M059J (cell line): ENCODE measurements around the gene GMPPB. TPM values are rescaled to one million over a fixed set of nuclear protein-coding genes. Genes with fewer than 3 reads are reported as not detected.

ENCODE experiments used
- DNase-seq: peaks from one replicate; pipeline ENCODE4 v3.0.0-alpha.2; 2012; ENCODE audit warnings: low read depth
- total RNA-seq: library from RNA; depleted of rRNA; stranded (reverse); fragments of >200 nt; shearing (Covaris generic); gene quantifications from 2 replicates; pipeline ENCODE4 v1.2.3, GENCODE V29; 2014

Gene GMPPB
- total RNA-seq, 1 experiment from 2014 or later = 39.4 TPM

DNA sequence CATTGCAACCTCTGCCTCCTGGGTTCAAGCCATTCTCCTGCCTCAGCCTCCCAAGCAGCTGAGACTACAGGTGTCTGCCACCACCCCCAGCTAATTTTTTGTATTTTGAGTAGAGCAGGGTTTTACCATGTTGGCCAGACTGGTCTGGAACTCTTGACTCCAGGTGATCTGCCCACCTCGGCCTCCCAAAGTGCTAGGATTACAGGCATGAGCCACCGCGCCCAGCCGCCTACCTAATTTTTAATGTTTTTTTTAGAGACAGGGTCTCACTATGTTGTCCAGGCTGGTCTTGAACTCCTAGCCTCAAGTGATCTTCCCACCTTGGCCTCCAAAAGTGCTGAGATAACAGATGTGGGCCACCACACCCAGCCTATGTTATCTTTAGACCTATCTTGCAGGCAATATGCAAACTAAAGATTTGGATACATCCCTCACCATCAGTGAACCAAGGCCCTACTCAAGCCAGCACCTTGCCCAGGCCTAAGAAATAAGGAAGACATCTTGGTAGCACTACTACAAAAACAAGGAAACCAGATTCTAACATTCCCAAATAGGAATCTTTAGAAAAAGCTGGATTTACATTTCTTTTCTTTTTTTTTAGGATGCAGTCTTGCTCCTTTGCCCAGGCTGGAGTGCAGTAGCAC is 6.3 kb upstream of the GMPPB start:
- DNase-seq = no peak

GRCh38 chr3:49727924-49728361 is 4.2 kb upstream of the GMPPB start:
- DNase-seq = no peak

DNA sequence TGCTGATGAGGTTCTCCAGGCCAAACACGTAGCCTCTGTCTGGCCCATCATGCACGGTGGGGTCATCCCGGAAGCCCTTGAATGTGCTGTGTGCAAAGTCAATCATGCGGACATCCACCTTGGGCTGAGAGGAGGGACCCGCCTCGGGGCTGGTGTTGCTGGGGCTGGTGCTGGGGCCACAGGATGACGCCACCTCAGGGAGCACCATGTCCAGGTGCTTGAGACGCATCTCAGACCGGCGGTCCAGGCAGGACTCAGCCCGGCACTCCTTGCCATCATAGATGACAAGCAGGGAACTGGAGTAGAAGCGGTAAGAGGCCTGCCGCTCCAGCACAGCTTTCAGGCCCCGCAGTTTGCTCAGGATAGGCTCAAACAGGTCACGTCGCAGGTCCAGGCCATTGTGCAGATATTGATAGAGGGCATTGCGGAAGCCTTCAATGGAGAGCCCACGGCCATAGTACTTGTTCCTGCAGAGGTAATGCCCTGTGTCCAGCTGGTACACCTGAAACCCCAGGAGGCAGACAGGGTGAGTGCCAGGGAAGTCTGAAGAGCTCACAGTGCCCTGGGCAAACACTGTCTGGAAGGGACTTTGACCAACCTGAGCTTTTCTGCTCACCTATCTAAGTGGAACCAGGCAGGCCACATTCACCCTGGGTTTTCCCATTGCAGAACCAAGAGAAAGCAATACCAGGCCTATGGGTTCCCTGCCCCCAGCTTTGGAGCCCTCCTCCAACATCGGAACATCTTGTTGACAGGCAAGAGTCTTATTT is 3.6 kb upstream of the GMPPB start:
- DNase-seq = no peak

DNA sequence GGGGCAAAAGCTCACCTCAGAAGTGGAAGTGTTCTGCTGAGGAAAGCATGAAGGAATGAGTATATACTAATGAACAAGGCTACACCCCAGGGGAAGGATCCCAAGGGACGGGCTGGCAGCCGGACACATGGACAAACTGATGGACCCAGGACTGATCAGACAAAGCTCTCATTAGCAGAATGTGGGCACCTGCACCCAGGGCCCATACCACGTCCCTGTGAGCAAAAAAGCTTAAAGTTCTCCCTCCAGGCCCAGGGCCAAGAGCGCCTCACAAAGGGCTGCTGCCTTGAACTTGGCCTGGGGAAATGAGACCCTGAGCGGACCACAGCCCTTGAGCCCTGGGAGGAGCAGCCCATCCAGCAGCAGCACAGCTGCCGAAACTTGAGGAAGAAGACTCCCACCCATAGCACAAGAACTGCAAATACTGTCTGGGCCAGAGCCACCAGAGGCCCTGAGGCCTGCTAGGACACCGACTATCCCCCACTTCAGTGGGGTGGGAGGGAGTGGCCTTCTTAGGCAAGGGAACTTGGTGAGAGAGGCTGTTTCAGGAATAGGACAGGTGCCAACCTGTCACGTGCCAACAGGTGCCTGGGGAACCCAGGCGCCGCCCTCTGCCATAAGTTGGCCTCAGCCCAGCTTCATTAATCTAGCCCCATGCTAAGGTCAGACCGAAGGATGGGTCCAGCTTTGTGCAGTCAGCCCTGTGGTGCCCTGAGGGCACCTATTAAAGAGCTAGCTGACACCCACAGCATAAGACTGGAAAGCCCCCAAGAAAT is 2.3 kb upstream of the GMPPB start:
- no peak for DNase-seq

DNA sequence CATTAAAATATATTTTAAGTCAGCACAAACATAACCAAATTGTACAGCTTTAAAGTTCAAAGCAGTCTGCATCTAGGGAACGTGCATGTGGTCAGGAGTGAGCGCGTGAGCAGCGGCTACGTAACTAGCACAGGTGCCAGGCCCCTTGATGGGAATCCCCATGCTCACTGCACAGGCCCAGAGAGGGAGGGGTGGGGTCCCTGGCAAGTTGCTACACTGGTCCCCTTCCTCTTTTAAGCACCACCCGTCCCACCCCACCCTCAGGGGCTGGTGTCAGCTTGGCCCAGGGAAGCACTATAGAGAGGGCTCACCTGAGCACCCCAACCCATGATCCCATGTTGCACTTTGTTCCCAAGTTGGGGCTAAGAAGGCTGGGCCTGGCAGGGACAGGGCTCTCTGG is 835 bp upstream of the GMPPB start:
- no peak for DNase-seq

DNA sequence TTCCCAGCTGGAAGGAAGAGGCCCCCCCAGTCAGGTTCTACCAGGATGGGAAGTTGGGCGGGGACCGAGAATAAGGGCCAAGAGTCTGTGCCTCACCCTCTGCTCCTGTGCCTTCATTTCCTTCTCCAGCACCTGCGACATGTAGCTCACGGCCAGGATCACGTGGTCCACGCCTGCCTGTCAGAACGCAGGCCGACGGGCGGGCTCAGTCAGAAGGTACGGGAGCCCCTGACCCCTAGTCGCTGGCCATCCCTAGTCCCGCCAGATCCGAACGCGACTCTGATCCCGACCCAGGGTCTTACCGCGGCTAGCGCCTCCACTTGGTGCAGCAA is 489 bp downstream of the GMPPB start:
- DNase-seq = peak; percentile 42

GRCh38 chr3:49722896-49723295 is 855 bp downstream of the GMPPB start:
- no peak for DNase-seq

DNA sequence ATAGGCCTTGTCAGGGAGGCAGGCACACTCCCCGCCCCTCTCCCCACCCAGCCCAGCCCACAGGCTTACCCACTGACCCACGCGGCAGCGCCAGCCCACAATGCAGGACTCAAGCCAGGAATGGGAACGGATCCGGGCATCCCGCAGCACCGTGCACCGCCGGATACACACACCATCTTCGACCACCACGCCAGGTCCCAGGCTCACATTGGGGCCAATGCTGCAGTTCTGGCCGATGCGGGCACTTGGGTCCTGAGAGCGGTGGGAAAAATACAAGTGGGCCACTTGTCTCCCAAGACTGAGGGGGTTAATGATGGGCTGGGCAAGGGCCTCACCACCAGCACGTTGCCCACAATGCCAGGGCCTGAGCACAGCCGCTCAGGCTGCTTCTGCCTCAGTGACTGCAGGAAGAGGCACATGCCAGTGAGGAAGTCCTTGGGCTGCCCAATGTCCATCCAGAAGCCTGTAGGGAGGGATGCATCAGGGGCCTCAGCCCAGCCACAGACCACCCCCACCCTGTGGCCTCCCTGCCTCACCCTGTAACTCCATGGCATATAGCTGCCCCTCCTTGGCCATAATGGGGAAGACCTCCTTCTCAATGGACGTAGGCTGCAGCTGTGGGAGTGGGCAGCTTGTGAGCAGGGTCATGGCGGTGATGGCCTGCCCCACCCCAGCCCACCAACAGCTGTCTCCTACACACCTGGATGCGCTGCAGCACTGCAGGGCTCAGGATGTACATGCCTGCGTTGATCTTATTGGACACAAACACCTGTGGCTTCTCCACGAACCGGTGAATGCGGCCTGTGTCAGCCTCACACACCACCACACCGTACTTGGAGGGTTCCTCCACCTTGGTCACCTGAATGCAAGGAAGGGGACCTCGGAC is 1.6 kb downstream of the GMPPB start:
- no peak for DNase-seq

GRCh38 chr3:49721596-49721895 is 2.2 kb downstream of the GMPPB start:
- DNase-seq = no peak

DNA sequence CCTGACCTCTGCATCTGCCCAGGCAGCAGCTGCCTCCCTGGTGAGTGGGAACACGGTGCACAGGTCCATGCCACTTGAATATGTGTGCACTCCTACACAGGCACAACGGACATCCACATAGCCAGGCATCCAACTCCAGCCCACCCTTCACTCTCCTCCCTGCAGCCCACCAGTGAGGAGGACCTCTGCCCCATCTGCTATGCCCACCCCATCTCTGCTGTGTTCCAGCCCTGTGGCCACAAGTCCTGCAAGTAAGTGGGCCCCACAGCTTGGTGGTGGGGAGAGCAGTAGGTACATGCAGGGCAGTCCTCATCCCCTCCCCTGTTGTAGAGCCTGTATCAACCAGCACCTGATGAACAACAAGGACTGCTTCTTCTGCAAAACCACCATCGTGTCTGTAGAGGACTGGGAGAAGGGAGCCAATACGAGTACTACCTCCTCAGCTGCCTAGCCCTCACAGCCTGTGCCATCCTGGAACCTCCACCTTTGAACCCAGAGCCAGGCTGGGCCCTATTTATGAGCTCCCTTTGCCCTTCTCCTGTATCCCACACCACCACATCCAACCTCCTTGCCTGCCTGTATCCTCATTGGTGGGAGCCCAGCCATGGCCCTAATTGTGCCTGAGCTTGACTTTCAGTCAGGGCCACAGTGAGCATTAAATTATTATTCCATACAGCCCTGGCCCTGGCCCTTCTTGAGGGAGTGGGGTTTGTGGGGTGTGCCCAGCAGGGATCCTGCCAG is 2.7 kb downstream of the GMPPB start:
- DNase-seq = no peak

DNA sequence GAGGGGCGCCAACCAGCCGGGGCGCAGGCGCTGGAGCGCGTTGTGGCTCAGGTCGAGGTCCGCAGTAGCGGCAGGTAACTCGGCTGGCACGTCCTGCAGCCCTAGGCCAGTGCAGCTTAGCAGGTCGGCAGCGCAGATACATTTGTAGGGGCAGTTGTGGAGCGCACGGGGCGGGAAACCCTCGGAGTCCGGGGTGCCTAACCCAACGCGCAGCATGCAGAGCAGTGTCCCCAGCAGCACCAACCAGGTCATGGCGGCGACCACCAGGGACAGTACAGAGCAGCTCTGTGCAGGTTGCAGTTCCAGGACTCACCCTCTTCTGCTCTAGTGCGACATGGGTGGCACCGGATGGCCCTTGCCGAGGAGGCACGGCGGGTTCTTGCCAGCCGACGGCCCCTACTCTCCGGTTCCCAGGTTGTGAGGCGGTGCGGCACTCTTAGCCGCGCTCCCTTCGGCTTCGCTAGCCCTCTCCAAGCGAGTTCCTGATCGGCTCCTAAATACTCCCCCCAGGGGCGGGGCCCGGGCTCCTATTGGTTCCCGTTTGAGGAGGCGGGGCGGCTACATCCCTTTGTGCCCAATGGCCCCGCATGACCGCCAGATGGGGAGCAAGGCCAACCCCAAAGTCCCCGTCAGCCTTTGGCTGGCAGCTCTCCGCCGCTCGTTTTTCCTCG is 4.4 kb downstream of the GMPPB start, which contains the start of gene AMIGO3:
AMIGO3 (minus strand) TSS at position 471 of the 671 bp plus-strand sequence; CDS start at position 252, 219 bp downstream.
- DNase-seq = no peak

DNA sequence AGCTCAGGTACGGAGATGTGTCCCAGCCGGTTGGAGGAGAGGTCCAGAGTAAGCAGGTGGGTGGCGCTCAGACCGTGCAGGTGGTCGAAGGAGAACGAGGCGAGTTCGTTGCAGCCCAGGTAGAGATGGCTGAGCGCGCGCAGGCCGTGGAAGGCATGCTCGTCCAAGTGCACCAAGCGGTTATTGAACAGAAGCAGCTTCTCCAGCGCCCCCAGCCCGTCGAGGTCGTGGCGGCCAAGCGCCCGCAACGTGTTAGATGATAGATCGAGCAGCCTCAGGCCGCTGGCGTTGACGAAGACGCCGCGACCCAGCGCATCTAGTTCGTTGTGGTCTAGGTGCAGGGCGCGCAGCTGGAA is 4.9 kb downstream of the GMPPB start:
- no peak for DNase-seq

DNA sequence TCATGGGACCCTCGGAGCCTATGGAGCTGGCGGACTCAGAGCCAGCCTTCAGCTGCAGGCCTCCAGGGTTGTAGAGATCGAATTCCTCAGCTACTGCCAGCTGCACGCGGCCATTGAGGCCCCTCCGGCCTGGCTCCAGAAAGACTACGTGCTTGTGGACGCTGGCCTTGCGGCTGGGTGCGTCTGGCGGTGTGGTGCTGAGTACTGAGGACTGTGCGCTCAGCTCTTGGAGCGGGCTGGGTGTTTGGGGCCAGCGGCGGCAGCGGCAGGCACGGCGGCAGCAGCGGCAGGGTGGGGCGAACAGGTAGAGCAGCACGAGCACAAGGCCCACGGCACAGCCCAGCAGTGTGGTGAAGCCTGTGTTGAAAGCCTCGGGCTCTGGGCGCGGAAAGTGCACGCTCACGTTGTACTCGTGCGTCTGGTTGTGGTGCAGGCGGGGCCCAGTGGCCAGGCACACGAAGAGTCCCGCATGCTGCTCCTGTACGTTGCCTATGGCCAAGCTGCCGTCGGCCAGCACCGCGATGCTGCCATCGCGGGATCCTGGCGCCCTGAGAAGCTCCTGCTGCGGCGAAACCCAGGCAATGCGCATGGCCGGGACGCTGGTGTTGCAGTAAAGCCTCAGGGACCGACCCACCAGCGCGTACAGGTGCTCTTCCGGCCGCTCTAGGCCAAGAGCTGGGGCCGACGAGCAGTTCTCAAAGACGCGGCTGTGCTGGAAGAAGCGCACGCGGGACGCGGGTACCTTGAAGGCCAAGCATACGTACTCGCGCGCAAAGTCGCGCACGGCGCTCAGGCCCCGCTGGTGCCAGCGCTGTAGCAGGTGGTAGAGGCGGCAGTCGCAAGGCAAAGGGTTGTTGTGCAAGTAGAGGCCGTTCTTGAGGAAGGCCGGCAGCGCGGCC is 5.5 kb downstream of the GMPPB start:
- DNase-seq = no peak

GRCh38 chr3:49717211-49717958 is 6.4 kb downstream of the GMPPB start:
- DNase-seq = no peak

GRCh38 chr3:49716691-49717210 is 7.0 kb downstream of the GMPPB start:
- no peak for DNase-seq

GRCh38 chr3:49716169-49716568 is 7.6 kb downstream of the GMPPB start:
- DNase-seq = no peak

- DNase-seq = no peak
Observed at GRCh38 chr3:49715611-49716121, 8.1 kb downstream of the GMPPB start.
